Transverse colon (tissue), 4 donors: ENCODE results near the gene PDE4C. TPM values are rescaled to one million over a fixed set of nuclear protein-coding genes. Genes with fewer than 3 reads are reported as not detected.

Source experiments
- DNase-seq: peaks from one replicate; pipeline ENCODE4 v3.0.0-alpha.2; 2019
- H3K27ac ChIP-seq, 4 donors: fragments of 200-600 bp; sonication (generic); 2 replicates each; pipeline ENCODE4 v1.5.1; 2016 to 2018; ENCODE audit warnings: inconsistent platforms in 4 of 4
- H3K27me3 ChIP-seq: fragments of 200-600 bp; sonication (generic); 2 replicates; pipeline ENCODE4 v1.5.1; 2017; ENCODE audit warnings: inconsistent platforms
- H3K36me3 ChIP-seq, 4 donors: fragments of 200-600 bp; sonication (generic); 2 replicates each; pipeline ENCODE4 v1.5.1; 2017 to 2019; ENCODE audit warnings: inconsistent platforms in 4 of 4
- H3K4me1 ChIP-seq, 4 donors: fragments of 200-600 bp; sonication (generic); 2 replicates each; pipeline ENCODE4 v1.5.1; 2017 to 2020; ENCODE audit warnings: inconsistent platforms in 4 of 4
- H3K4me3 ChIP-seq, 4 donors: fragments of 200-600 bp; sonication (generic); 1 replicate in 1 of 4; 2 replicates in 3 of 4; pipeline versions ENCODE4 v1.5.1 to v1.6.1; 2017 to 2019; ENCODE audit warnings: inconsistent platforms in 4 of 4
- H3K9me3 ChIP-seq, 2 donors: fragments of 200-600 bp; sonication (generic); 2 replicates each; pipeline ENCODE4 v1.5.1; 2017 to 2019; ENCODE audit warnings: inconsistent platforms in 2 of 2
- EP300 ChIP-seq: sonication (generic); formaldehyde crosslinking; IDR thresholded peaks from one replicate; pipeline ENCODE4 v1.6.1; 2017; ENCODE audit warnings: antibody characterized with exemption, low read depth
- POLR2A ChIP-seq: fragments of 450-650 bp; IDR thresholded peaks from one replicate; pipeline ENCODE4 v1.6.1; 2016; ENCODE audit warnings: antibody characterized with exemption, mild to moderate bottlenecking, moderate library complexity
- POLR2AphosphoS5 ChIP-seq, 3 donors: sonication (generic); formaldehyde crosslinking; IDR thresholded peaks; one replicate each; pipeline ENCODE4 v1.6.1; 2016; ENCODE audit warnings: antibody characterized with exemption in 3 of 3
- WGBS, 2 donors: methylation state at CpG; one replicate each; pipeline ENCODE4 v1.1.5; 2018; ENCODE audit warnings: low coverage in 1 of 2; 5-methylcytosine and 5-hydroxymethylcytosine counted together
- in situ Hi-C, 4 donors: fragments of 200-750 bp; cut with MboI; loops; one replicate each; pipeline versions ENCODE4 v1.15.0 to v1.15.1; 2017; ENCODE audit warnings: low sequenced_read_pairs in 3 of 4, low pct_ligation_motif_present in 1 of 4, low pct_unique_long_range_greater_than_20kb in 1 of 4
- intact Hi-C: fragments of 100-400 bp; cut with DNase I; formaldehyde crosslinking; loops from one replicate; pipeline ENCODE4 v1.15.1; 2023; ENCODE audit warnings: low total_unique reads
- total RNA-seq, 4 donors: library from RNA; depleted of rRNA; stranded (reverse); fragments of >200 nt; gene quantifications; one replicate each; pipeline ENCODE4 v1.1.0, GENCODE V29; 2016
- TF ChIP-seq, protein P1 (sequence below), 5 experiments: fragments of 200-600 bp in 3 of 5; fragments of 450-650 bp in 2 of 5; sonication (generic) in 3 of 5; IDR thresholded peaks; 1 replicate in 2 of 5; 2 replicates in 3 of 5; pipeline ENCODE4 v1.5.1; 2016 to 2017; ENCODE audit warnings: antibody characterized with exemption in 5 of 5, inconsistent platforms in 3 of 5, mild to moderate bottlenecking in 2 of 5, moderate library complexity in 1 of 5

PDE4C gene
- total RNA-seq, 4 donors from 2014 or later: 3.0 to 18.3 (median 7.7) TPM

DNA sequence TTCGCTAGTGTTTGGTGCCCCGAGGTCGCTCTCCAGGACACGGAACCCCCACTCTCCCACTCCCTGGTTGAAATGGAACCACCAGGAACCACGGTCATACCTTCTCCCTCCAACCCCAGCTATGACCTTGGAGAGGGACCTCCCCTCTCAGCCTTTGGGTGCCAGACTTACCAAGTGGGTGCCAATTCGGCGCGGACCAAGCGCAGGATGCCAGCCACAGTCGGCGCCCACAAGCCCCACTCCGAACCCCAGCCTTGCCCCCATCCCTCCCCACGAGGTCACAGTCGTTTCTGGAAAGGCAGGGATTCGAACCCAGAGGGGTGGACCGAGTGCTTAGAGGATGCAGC lies 910 bp downstream of the PDE4C start:
- Histone ChIP-seq H3K4me3 (peak overlapping the region in 1 of 4 donors; percentile 51), H3K27ac (peak overlapping the region in 3 of 4 donors; percentile 11 to 62 (median 12)), H3K27me3 (peaks cover 80% of the 10 kb centered on the region), H3K4me1 (peaks cover 7 to 30% (median 16%) of the 10 kb centered on the region in 4 donors), H3K36me3 (no peaks in the 10 kb centered on the region), H3K9me3 (no peaks in the 10 kb centered on the region)
- in situ Hi-C loops: no loop called here
- intact Hi-C loops: no loop called here
- DNase-seq: no peak
- no peak for TF ChIP-seq EP300
- no peak for TF ChIP-seq POLR2A
- no peak for TF ChIP-seq POLR2AphosphoS5 (IDR thresholded peaks at IDR 0.05)
- TF ChIP-seq, protein P1, sequence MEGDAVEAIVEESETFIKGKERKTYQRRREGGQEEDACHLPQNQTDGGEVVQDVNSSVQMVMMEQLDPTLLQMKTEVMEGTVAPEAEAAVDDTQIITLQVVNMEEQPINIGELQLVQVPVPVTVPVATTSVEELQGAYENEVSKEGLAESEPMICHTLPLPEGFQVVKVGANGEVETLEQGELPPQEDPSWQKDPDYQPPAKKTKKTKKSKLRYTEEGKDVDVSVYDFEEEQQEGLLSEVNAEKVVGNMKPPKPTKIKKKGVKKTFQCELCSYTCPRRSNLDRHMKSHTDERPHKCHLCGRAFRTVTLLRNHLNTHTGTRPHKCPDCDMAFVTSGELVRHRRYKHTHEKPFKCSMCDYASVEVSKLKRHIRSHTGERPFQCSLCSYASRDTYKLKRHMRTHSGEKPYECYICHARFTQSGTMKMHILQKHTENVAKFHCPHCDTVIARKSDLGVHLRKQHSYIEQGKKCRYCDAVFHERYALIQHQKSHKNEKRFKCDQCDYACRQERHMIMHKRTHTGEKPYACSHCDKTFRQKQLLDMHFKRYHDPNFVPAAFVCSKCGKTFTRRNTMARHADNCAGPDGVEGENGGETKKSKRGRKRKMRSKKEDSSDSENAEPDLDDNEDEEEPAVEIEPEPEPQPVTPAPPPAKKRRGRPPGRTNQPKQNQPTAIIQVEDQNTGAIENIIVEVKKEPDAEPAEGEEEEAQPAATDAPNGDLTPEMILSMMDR (IDR thresholded peaks at IDR 0.05): no peak
- WGBS, 2 donors: 37% methylated on average over 13 of the region's 16 CpGs; no CpG with 5 or more reads in 1 of the 2 donors

- TF ChIP-seq POLR2A: no peak
- TF ChIP-seq, protein P1 (IDR thresholded peaks at IDR 0.05): no peak
- no peak for TF ChIP-seq EP300
- no peak for TF ChIP-seq POLR2AphosphoS5 (IDR thresholded peaks at IDR 0.05)
- H3K4me1 ChIP-seq: peaks cover 7 to 30% (median 16%) of the 10 kb centered on the region in 4 donors
- peak overlapping the region; percentile 6 to 51 (median 22) for H3K4me3 ChIP-seq
- 3% methylated on average over 58 of the region's 81 CpGs; no CpG with 5 or more reads in 1 of the 2 donors for WGBS, 2 donors
- peak overlapping the region in 3 of 4 donors; percentile 12 to 62 (median 33) for H3K27ac ChIP-seq
- H3K27me3 ChIP-seq: peaks cover 74% of the 10 kb centered on the region
- intact Hi-C loops: no loop called here
- in situ Hi-C loops: loop anchor here in 1 of 4 donors (25.0 kb wide), 1 partner anchor 113 kb away; the partner anchor contains the start of gene PGPEP1
- H3K36me3 ChIP-seq: no peaks in the 10 kb centered on the region
- DNase-seq: peak; percentile 98
- H3K9me3 ChIP-seq: no peaks in the 10 kb centered on the region
Measured at GRCh38 chr19:18224525-18225354, 1.5 kb downstream of the PDE4C start.

DNA sequence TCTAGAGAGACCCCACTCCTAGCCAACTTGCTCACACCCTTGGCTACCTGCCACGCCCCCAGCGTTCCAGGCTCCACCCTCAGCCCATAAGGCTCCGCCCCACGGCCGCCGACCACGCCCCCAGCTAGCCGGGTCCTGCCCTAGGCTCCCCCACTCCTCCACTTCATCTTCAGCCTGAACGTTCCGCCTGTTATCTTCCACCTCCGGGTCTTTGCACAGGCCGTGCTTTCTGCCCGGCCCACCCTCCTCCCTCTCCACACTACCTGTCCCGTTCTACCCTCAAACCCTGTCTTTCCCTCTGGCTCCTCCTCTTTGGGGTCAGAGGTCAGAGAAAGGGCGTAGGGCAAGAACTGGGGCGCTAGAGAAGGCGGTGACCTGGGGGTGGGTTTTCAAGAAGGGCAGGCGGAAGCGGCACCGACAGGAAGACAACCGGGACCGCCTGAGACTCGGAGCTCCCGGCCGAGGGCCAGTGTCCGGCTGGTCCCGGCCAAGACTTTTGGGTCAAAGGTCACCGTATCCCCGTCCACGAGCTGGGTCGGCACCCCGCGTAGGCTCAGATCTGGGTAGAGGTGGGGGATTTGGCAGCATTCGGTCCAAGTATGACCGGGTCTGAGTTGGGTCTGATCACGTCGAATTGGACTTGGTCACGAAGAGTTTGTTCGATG lies 2.2 kb downstream of the PDE4C start:
- Histone ChIP-seq H3K4me1 (peaks cover 7 to 30% (median 16%) of the 10 kb centered on the region in 4 donors), H3K27me3 (peaks cover 69% of the 10 kb centered on the region), H3K27ac (peak overlapping the region in 2 of 4 donors; percentile 33 to 34), H3K36me3 (no peaks in the 10 kb centered on the region), H3K4me3 (peak overlapping the region in 3 of 4 donors; percentile 15 to 51 (median 30)), H3K9me3 (no peaks in the 10 kb centered on the region)
- TF ChIP-seq POLR2A (no peak), EP300 (no peak), POLR2AphosphoS5 (IDR thresholded peaks at IDR 0.05) (no peak)
- TF ChIP-seq, protein P1 (IDR thresholded peaks at IDR 0.05): no peak
- peak; percentile 49 for DNase-seq
- in situ Hi-C loops: loop anchor here in 1 of 4 donors (25.0 kb wide), 1 partner anchor 113 kb away; the partner anchor contains the start of gene PGPEP1
- intact Hi-C loops: no loop called here
- 9 to 21% methylated on average over 8 to 32 of the region's 39 CpGs for WGBS, 2 donors
